ENCODE data around the gene PLAAT3.

DNA sequence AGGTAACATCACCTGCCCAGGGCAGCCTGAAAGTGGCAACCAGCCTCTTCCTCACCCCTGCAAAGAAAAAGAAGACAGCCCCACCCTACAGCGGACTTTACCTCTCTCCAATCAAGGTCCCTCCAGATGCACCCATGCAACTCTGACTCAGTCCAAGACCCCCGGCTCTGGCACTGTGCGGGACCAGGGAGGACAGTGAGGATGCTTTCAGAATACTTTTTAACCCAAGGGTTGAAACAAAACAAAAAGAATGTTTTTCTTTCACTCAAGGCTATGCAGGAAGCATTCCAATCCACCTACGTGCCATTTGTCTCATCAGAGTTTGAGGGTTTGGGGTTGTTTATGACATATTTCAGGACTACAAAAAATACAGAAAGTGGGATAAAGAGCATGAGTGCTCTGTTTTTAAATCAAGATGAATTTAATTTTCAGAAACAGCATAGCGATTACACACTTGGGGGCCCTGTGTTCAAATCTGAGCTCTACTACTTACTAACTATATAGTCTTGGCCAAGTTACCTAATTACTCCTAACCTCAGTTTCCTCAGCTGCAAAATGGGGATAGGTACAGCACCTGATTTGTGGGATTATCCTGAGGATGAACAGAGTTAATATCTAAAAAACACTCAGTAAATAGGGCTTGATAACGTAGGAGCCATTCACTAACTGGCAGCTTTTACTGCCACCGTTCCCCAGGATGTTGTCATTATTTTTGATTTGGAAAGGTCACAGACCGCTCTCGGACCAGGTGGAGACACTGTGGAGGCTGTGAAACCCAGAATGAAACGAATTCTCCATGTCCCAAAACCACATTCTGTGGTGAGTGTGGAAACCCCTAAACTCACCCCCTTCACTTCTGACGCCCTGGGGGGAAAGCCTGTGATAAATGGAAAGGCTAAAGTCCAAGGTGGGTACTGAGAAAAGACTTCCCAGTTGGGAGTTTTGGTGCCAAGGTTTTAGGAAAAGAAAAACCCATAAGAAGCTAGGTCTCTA is 5.6 kb downstream of the PLAAT3 start:
- TF ChIP-seq, protein P1, sequence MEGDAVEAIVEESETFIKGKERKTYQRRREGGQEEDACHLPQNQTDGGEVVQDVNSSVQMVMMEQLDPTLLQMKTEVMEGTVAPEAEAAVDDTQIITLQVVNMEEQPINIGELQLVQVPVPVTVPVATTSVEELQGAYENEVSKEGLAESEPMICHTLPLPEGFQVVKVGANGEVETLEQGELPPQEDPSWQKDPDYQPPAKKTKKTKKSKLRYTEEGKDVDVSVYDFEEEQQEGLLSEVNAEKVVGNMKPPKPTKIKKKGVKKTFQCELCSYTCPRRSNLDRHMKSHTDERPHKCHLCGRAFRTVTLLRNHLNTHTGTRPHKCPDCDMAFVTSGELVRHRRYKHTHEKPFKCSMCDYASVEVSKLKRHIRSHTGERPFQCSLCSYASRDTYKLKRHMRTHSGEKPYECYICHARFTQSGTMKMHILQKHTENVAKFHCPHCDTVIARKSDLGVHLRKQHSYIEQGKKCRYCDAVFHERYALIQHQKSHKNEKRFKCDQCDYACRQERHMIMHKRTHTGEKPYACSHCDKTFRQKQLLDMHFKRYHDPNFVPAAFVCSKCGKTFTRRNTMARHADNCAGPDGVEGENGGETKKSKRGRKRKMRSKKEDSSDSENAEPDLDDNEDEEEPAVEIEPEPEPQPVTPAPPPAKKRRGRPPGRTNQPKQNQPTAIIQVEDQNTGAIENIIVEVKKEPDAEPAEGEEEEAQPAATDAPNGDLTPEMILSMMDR (IDR thresholded peaks at IDR 0.05), result no peak
- TF ChIP-seq, protein P2, sequence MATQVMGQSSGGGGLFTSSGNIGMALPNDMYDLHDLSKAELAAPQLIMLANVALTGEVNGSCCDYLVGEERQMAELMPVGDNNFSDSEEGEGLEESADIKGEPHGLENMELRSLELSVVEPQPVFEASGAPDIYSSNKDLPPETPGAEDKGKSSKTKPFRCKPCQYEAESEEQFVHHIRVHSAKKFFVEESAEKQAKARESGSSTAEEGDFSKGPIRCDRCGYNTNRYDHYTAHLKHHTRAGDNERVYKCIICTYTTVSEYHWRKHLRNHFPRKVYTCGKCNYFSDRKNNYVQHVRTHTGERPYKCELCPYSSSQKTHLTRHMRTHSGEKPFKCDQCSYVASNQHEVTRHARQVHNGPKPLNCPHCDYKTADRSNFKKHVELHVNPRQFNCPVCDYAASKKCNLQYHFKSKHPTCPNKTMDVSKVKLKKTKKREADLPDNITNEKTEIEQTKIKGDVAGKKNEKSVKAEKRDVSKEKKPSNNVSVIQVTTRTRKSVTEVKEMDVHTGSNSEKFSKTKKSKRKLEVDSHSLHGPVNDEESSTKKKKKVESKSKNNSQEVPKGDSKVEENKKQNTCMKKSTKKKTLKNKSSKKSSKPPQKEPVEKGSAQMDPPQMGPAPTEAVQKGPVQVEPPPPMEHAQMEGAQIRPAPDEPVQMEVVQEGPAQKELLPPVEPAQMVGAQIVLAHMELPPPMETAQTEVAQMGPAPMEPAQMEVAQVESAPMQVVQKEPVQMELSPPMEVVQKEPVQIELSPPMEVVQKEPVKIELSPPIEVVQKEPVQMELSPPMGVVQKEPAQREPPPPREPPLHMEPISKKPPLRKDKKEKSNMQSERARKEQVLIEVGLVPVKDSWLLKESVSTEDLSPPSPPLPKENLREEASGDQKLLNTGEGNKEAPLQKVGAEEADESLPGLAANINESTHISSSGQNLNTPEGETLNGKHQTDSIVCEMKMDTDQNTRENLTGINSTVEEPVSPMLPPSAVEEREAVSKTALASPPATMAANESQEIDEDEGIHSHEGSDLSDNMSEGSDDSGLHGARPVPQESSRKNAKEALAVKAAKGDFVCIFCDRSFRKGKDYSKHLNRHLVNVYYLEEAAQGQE (IDR thresholded peaks at IDR 0.05; ENCODE audit: insufficient read depth in 1 of 2, low read depth in 2 of 2, low read length in 1 of 2), result no peak
